A549 (cell line): Measurements from ENCODE around the gene HMGN3.

Experiments used
- CEBPB ChIP-seq, 2 experiments: fragments of >200 bp in 1 of 2; sonication (Bioruptor Twin) in 1 of 2; formaldehyde crosslinking in 1 of 2; IDR thresholded peaks; 2 replicates each; pipeline ENCODE4 v1.6.1; 2012 to 2016
- CHD2 ChIP-seq: fragments of 150-350 bp; IDR thresholded peaks from 2 replicates; pipeline ENCODE4 v1.6.1; 2014; ENCODE audit warnings: low read length; ENCODE audit not compliant: partially characterized antibody
- FOXS1 ChIP-seq: fragments of 250-450 bp; sonication (Bioruptor Pico); IDR thresholded peaks from 2 replicates; pipeline ENCODE4 v1.5.0; 2020; ENCODE audit warnings: mild to moderate bottlenecking, moderate library complexity
- HDAC2 ChIP-seq: fragments of 200-600 bp; sonication (generic); IDR thresholded peaks from 2 replicates; pipeline ENCODE4 v1.6.1; 2016
- MAZ ChIP-seq: fragments of 150-350 bp; IDR thresholded peaks from 2 replicates; pipeline ENCODE4 v1.6.1; 2014; ENCODE audit warnings: antibody characterized with exemption, low read depth, low read length, borderline replicate concordance
- PHF8 ChIP-seq: fragments of 200-600 bp; sonication (generic); IDR thresholded peaks from 2 replicates; pipeline ENCODE4 v1.6.1; 2016; ENCODE audit warnings: low read depth, mild to moderate bottlenecking, antibody characterized with exemption, moderate library complexity, borderline replicate concordance
- POLR2A ChIP-seq: IDR thresholded peaks from 2 replicates; pipeline ENCODE4 v1.6.1; 2012; ENCODE audit warnings: mild to moderate bottlenecking, low read length
- RNF2 ChIP-seq: fragments of 200-600 bp; sonication (generic); IDR thresholded peaks from 2 replicates; pipeline ENCODE4 v1.6.1; 2016; ENCODE audit warnings: low read depth, mild to moderate bottlenecking, antibody characterized with exemption, moderate library complexity, borderline replicate concordance
- TF ChIP-seq, protein P1 (sequence below): fragments of >200 bp; sonication (Bioruptor Twin); formaldehyde crosslinking; IDR thresholded peaks from 3 replicates; pipeline ENCODE4 v1.5.1; 2016
- TF ChIP-seq, protein P2 (sequence below): fragments of 200-600 bp; sonication (generic); IDR thresholded peaks from 2 replicates; pipeline ENCODE4 v1.6.1; 2016; ENCODE audit warnings: antibody characterized with exemption, mild to moderate bottlenecking, moderate library complexity

DNA sequence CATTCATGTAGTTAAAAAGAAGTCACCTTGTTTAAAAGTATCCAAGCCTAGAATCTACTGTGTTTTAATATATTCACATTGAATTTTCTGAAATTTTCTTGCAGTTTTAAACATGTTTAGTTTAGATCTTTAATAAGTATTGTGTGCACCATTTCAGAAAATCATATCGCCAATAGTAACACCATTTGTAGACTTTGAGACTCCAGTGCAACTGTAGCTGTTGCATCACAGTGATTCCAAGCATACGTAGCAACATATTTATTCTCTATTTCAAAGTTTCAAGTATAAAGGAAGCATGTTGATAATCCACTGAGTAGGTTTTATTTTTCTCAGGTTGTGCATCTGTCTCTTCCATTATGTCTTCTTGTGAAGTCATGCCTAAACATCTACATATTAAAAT is 46.4 kb downstream of the HMGN3 start:
- TF ChIP-seq, protein P1, sequence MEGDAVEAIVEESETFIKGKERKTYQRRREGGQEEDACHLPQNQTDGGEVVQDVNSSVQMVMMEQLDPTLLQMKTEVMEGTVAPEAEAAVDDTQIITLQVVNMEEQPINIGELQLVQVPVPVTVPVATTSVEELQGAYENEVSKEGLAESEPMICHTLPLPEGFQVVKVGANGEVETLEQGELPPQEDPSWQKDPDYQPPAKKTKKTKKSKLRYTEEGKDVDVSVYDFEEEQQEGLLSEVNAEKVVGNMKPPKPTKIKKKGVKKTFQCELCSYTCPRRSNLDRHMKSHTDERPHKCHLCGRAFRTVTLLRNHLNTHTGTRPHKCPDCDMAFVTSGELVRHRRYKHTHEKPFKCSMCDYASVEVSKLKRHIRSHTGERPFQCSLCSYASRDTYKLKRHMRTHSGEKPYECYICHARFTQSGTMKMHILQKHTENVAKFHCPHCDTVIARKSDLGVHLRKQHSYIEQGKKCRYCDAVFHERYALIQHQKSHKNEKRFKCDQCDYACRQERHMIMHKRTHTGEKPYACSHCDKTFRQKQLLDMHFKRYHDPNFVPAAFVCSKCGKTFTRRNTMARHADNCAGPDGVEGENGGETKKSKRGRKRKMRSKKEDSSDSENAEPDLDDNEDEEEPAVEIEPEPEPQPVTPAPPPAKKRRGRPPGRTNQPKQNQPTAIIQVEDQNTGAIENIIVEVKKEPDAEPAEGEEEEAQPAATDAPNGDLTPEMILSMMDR, result no peak
- TF ChIP-seq RNF2 (no peak), CHD2 (no peak), POLR2A (no peak), CEBPB (IDR thresholded peaks at IDR 0.05) (no peak), PHF8 (no peak), FOXS1 (CRISPR knock-in tag) (no peak), MAZ (no peak), HDAC2 (no peak)
- TF ChIP-seq, protein P2, sequence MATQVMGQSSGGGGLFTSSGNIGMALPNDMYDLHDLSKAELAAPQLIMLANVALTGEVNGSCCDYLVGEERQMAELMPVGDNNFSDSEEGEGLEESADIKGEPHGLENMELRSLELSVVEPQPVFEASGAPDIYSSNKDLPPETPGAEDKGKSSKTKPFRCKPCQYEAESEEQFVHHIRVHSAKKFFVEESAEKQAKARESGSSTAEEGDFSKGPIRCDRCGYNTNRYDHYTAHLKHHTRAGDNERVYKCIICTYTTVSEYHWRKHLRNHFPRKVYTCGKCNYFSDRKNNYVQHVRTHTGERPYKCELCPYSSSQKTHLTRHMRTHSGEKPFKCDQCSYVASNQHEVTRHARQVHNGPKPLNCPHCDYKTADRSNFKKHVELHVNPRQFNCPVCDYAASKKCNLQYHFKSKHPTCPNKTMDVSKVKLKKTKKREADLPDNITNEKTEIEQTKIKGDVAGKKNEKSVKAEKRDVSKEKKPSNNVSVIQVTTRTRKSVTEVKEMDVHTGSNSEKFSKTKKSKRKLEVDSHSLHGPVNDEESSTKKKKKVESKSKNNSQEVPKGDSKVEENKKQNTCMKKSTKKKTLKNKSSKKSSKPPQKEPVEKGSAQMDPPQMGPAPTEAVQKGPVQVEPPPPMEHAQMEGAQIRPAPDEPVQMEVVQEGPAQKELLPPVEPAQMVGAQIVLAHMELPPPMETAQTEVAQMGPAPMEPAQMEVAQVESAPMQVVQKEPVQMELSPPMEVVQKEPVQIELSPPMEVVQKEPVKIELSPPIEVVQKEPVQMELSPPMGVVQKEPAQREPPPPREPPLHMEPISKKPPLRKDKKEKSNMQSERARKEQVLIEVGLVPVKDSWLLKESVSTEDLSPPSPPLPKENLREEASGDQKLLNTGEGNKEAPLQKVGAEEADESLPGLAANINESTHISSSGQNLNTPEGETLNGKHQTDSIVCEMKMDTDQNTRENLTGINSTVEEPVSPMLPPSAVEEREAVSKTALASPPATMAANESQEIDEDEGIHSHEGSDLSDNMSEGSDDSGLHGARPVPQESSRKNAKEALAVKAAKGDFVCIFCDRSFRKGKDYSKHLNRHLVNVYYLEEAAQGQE, result no peak
